ENCODE measurements around the gene PPM1H. TPM values are rescaled to one million over a fixed set of nuclear protein-coding genes. Genes with fewer than 3 reads are reported as not detected.

PPM1H gene
- total RNA-seq, 1 donor from 2014 or later: not detected

DNA sequence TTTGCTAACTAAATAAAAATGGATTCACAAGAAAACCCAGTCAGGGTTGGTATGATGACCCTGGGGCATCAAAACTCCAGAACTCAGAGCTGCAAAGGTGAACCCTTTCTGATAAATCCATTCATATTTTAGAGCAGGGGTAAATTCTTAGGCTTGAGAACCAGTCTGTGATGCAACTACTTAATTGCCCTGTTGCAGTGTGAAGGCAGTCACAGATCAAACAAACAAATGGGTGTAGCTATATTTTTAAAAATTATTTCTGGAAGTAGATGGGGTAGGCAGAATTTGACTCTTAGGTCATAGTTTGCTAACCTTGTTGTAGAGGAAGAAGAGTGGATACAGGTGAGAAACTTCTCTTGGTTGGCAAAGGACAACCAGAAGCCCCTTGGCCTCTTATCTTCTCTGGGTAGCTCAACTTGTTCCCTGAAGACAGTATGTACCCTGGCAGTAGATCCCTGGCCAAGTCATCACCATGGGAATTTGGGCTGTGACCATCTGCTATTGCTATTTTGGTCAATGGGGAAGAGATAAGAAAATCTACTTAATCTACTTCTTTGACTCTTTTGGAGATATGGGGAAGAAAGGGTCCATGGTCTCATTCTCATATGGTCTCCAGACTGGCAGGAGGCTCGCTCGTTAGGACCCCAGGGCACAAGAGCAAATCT is 216.1 kb downstream of the PPM1H start:
- peaks cover 15% of the 10 kb centered on the region for H3K27me3 Mint-ChIP-seq (ENCODE audit: low read depth)
- DNase-seq (ENCODE audit: low spot score): no peak
- no peak overlapping the region for H3K27ac Mint-ChIP-seq
- no peaks in the 10 kb centered on the region for H3K36me3 Mint-ChIP-seq (ENCODE audit: low read depth)
- intact Hi-C loops (cut with micrococcal nuclease): no loop called here
- H3K4me1 Mint-ChIP-seq (ENCODE audit: low read depth): no peaks in the 10 kb centered on the region
- no peaks in the 10 kb centered on the region for H3K9me3 Mint-ChIP-seq
- no peak overlapping the region for H3K4me3 Mint-ChIP-seq (ENCODE audit: low read depth)

DNA sequence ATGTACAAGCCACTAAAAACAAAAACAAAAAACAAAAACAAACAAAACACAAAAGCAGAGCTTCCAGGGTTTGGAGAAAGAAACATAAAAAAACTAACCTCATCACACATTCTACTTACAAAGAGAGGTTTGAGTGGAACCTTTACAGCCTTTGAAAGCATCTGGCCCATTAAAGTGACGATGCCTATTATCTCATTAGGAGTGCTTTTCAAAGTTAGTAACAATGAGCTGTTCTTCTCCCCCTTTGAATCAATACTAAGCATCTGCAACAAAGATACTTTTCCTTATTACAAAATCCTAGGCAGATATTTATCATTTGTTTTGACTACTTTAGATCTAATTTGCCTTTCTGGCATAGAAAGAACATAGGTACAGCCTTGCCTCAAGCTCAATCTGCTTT is 217.3 kb downstream of the PPM1H start:
- intact Hi-C loops (cut with micrococcal nuclease): no loop called here
- peaks cover 15% of the 10 kb centered on the region for H3K27me3 Mint-ChIP-seq (ENCODE audit: low read depth)
- H3K9me3 Mint-ChIP-seq: no peaks in the 10 kb centered on the region
- H3K27ac Mint-ChIP-seq: no peak overlapping the region
- DNase-seq (ENCODE audit: low spot score): no peak
- no peaks in the 10 kb centered on the region for H3K36me3 Mint-ChIP-seq (ENCODE audit: low read depth)
- no peaks in the 10 kb centered on the region for H3K4me1 Mint-ChIP-seq (ENCODE audit: low read depth)
- H3K4me3 Mint-ChIP-seq (ENCODE audit: low read depth): no peak overlapping the region

DNA sequence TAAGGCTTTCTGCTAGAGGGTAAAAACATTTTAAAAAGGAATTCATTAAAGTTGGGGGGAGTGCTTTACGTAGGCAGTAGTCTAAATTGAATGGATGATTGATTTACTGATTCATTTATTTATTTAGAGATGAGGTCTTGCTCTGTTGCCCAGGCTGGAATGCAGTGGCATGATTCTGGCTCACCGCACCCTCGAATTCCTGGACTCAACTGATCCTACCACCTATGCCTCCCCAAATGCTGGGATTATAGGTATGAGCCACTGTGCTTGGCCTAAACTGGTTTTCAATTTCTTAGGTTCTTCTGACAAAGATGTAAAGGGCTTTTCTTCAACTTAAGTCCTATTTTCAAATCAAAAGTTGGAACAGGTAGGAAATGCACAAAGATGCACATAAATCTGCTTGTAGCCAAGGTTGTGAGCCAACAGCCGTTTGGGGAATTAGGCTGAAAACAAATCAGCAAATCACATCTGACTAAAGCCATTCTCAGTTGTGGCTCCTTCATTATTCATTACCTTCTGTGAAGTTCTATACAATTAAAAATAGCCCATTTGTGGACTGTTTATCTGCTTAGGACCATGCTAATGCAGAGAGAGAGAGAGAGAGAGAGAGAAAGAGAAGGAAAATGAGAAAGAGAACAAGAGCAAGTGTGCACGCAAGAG is 218.0 kb downstream of the PPM1H start:
- no peak for DNase-seq (ENCODE audit: low spot score)
- Mint-ChIP-seq H3K27ac (no peak overlapping the region), H3K9me3 (no peaks in the 10 kb centered on the region), H3K36me3 (ENCODE audit: low read depth) (no peaks in the 10 kb centered on the region), H3K4me1 (ENCODE audit: low read depth) (no peaks in the 10 kb centered on the region), H3K27me3 (ENCODE audit: low read depth) (peaks cover 15% of the 10 kb centered on the region), H3K4me3 (ENCODE audit: low read depth) (no peak overlapping the region)
- intact Hi-C loops (cut with micrococcal nuclease): no loop called here

DNA sequence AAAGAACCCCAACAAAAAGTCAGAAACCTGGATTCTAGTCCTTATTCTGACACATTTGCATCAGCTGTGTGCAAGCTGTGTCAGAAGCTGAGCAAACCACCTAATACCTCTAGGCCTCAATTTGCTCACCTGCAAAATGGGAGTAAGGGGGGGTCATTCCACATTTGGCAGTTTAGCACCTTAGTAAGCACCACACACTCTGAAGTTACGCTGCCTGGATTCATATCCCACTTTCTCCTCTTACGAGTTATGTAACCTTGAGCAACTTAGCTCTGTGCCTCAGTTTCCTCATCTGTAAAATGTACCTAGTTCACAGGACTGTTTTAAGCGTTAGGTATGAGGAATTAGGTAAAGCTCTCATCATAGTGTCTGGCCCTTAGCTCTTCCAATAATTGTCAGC is 218.9 kb downstream of the PPM1H start:
- intact Hi-C loops (cut with micrococcal nuclease): no loop called here
- Mint-ChIP-seq H3K4me3 (ENCODE audit: low read depth) (no peak overlapping the region), H3K9me3 (no peaks in the 10 kb centered on the region), H3K27ac (no peak overlapping the region), H3K4me1 (ENCODE audit: low read depth) (no peaks in the 10 kb centered on the region), H3K27me3 (ENCODE audit: low read depth) (peaks cover 12% of the 10 kb centered on the region), H3K36me3 (ENCODE audit: low read depth) (no peaks in the 10 kb centered on the region)
- no peak for DNase-seq (ENCODE audit: low spot score)

DNA sequence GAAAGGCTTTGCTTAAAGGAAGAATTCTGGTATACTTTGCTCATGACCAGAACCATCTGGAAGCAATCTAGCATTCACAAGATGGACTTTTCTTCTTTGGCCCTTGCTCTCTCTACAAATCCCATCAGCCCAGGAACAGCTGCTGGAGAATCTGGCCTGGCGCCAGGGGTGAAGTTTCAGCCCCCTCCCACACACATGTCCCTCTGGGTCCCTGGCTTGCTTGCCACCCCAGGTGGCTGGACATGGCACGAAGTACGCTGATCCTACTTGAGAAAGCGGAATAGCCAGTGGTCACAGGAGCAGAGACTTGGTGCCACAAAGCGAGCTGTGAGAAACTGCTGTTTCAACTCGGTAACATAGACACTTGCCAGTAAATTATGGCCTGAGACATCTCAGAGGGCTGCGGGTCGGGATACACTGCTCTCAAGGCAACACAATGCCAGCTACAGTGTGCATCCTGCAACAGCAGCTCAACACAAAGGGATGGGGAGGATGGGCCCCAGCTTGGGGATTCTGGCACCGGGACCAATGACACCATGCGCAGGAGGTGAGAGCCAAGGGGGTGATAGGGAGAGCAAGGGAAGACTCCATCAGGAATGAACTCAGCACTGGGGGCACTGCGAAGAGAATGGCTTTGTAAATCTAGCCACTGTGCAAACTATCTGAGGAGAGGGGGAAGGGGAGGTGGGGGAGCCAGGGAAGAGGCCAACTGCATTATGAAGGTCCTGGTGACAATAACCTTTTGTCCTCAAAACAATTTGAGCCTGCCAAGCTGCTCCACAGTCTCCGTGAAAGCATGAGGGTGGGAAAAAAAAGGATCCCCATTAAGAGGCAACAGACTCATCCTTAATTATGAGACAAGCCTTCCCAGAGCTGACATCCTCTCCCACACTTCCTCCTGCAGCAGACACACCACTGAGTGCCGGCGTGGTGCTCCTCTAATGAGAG is 219.9 kb downstream of the PPM1H start:
- intact Hi-C loops (cut with micrococcal nuclease): no loop called here
- Mint-ChIP-seq H3K27ac (no peak overlapping the region), H3K36me3 (ENCODE audit: low read depth) (no peaks in the 10 kb centered on the region), H3K27me3 (ENCODE audit: low read depth) (peaks cover 7% of the 10 kb centered on the region), H3K4me1 (ENCODE audit: low read depth) (no peaks in the 10 kb centered on the region), H3K4me3 (ENCODE audit: low read depth) (no peak overlapping the region), H3K9me3 (no peaks in the 10 kb centered on the region)
- DNase-seq (ENCODE audit: low spot score): no peak

DNA sequence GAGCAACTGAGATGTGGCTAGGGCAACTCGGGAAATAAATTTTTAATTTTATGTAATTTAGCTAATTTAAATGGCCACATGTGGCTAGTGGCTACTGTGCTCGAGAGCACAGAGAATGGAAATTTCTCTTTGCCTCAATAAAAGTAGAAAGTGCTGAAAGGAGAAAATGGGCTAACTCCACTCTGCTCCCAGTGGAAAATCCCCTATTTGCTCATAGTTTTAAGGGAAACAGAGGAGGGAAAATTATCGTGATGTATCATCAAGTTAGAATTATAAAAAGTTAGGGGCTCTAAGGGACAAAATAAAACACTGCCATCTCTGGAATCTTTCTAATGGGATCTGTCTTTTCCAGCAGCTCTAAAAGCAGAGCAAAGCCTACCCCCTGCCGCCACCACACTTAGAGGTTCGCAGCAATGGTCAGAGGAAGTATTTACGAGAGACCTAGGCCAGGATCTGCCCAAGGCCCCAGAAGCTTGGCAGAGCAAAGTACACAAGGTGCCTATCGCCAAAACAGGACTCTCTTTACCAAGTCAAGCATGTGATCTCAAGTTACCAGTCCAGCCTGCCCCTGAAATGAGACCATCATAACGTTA is 220.7 kb downstream of the PPM1H start:
- no peak for DNase-seq (ENCODE audit: low spot score)
- Mint-ChIP-seq H3K27me3 (ENCODE audit: low read depth) (peaks cover 5% of the 10 kb centered on the region), H3K4me1 (ENCODE audit: low read depth) (no peaks in the 10 kb centered on the region), H3K36me3 (ENCODE audit: low read depth) (no peaks in the 10 kb centered on the region), H3K27ac (no peak overlapping the region), H3K4me3 (ENCODE audit: low read depth) (no peak overlapping the region), H3K9me3 (no peaks in the 10 kb centered on the region)
- intact Hi-C loops (cut with micrococcal nuclease): no loop called here

DNA sequence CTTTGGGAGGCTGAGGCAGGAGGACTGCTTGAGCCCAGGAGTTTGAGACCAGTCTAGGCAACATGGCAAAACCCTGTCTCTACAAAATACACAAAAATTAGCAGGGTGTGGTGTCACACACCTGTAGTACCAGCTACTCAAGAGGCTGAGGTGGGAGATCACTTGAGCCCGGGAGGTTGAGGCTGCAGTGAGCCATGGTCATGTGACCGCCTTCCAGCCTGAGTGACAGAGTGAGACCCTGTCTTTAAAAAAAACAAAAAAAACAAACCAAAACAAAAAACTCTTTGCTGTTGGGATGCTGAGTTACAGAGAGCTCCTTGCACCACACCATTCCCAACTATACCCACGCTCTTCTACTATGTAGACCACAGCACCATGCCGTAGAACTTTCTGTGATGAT is 221.2 kb downstream of the PPM1H start:
- H3K4me3 Mint-ChIP-seq (ENCODE audit: low read depth): no peak overlapping the region
- H3K9me3 Mint-ChIP-seq: no peaks in the 10 kb centered on the region
- no peak for DNase-seq (ENCODE audit: low spot score)
- H3K27ac Mint-ChIP-seq: no peak overlapping the region
- no peaks in the 10 kb centered on the region for H3K36me3 Mint-ChIP-seq (ENCODE audit: low read depth)
- peaks cover 6% of the 10 kb centered on the region for H3K27me3 Mint-ChIP-seq (ENCODE audit: low read depth)
- H3K4me1 Mint-ChIP-seq (ENCODE audit: low read depth): no peaks in the 10 kb centered on the region
- intact Hi-C loops (cut with micrococcal nuclease): no loop called here

DNA sequence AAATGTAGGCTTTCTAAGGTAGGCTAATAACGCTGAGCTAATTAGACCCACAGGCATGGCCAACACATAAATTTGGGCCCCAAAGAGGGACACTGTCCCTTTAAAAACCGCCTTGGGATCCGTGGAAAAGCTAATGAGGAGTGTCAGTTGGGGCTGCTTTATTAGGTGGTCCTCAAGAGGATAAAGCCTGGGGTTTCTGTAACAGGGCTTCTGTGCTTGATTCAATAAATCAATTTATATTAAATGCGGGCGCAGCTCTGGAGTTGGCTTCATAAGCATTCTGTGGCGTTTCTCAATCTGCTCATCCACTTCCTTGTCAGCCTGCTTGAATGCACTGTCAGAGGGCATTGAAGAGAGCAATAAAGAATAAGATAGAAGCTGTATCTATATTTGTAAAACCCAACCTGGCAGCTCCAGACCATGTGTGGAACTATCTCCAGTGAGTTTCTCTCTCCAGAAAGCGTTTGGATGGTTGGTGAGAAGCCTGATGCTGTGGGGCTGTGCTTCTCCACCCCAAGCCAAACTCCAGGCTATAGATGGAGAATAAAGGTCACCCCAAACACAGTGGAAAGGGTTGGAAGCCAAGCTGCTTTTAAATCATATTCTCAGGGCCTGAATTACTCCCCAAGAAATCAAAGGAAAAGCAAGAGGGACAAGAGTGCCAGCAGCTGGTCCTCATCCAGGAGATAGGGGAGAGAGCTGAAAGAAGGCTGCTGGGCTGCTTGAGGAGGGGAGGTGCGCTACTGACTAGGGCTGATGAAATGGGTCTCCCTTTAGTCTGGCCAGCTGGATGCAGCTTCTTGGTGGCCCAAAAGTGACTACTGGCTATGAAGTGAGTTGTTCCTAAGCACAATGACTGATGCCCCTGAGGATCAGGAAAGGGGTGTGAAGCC is 222.0 kb downstream of the PPM1H start:
- Mint-ChIP-seq H3K4me1 (ENCODE audit: low read depth) (no peaks in the 10 kb centered on the region), H3K4me3 (ENCODE audit: low read depth) (no peak overlapping the region), H3K27ac (no peak overlapping the region), H3K36me3 (ENCODE audit: low read depth) (no peaks in the 10 kb centered on the region), H3K27me3 (ENCODE audit: low read depth) (peaks cover 7% of the 10 kb centered on the region), H3K9me3 (no peaks in the 10 kb centered on the region)
- no peak for DNase-seq (ENCODE audit: low spot score)
- intact Hi-C loops (cut with micrococcal nuclease): no loop called here

DNA sequence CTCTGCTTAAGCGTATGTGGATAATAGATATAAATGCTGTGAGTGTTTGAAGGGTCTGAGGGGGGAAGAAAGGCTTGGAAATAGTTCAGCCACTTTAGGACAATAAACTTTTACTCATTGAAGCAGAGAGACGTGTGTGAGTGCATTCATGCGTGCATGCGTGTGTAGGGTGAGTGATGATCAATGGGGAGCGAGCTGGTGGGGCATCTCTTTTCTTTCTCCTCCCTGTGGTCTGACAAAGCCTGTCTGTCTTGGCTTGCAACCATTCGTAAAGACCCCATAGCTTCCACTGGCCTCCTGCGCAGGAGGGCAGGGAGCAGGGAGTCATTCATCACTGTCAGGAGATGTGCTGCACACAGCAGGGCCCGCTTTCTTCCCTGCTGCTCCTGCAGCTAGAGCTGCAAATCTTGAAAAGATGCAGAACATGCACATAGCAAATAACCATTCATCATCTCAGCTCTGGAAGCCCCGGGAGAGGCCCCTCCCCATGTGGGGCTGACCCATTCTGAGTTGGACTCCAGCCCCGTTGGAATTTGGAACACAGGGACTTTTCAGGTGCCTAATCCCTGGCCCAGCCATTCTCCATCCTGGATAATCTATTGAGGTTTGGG is 223.2 kb downstream of the PPM1H start:
- no peaks in the 10 kb centered on the region for H3K4me1 Mint-ChIP-seq (ENCODE audit: low read depth)
- peaks cover 7% of the 10 kb centered on the region for H3K27me3 Mint-ChIP-seq (ENCODE audit: low read depth)
- no peaks in the 10 kb centered on the region for H3K9me3 Mint-ChIP-seq
- no peak overlapping the region for H3K4me3 Mint-ChIP-seq (ENCODE audit: low read depth)
- H3K27ac Mint-ChIP-seq: no peak overlapping the region
- DNase-seq (ENCODE audit: low spot score): no peak
- intact Hi-C loops (cut with micrococcal nuclease): no loop called here
- no peaks in the 10 kb centered on the region for H3K36me3 Mint-ChIP-seq (ENCODE audit: low read depth)

DNA sequence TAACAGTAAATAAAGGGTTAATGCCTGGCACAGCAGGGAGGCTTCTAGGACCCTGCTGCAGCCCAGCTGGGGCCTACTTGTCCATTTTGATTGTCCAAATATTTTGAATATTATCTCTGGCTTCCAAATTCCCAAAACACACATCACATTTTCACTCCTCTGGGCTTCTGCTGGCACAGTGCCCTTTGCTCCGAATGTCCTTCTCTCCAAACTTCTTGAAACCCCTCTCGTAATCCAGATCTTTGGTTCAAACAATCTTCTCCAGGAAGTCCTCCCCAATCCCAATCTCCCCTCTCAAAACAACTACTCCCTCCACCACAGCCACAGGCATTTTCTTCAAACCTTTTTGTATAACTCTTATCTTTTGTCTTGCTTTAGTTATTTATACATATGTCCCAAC is 225.6 kb downstream of the PPM1H start:
- no peak overlapping the region for H3K27ac Mint-ChIP-seq
- no peaks in the 10 kb centered on the region for H3K9me3 Mint-ChIP-seq
- intact Hi-C loops (cut with micrococcal nuclease): no loop called here
- no peak for DNase-seq (ENCODE audit: low spot score)
- peaks cover 7% of the 10 kb centered on the region for H3K27me3 Mint-ChIP-seq (ENCODE audit: low read depth)
- H3K36me3 Mint-ChIP-seq (ENCODE audit: low read depth): no peaks in the 10 kb centered on the region
- no peaks in the 10 kb centered on the region for H3K4me1 Mint-ChIP-seq (ENCODE audit: low read depth)
- H3K4me3 Mint-ChIP-seq (ENCODE audit: low read depth): no peak overlapping the region

DNA sequence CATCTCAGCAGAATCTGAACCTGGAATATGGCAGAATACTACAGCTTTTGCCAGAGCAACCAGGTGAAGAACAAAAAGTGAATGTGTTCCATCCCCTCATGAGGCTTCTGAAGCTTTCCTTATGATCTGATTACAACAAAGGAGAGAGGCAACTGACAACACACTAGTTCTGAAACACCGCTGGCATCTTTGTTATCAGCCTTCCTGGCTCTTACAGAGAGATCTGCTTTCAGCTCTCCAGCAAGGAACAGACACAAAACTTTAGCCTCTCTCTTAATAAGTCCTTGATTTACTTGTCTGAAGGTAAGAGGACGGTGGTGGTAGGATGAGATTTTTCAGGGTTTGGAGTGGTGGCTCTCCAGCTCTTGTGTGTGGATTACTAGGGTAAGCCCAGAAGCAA is 227.0 kb downstream of the PPM1H start:
- no peak overlapping the region for H3K27ac Mint-ChIP-seq
- H3K4me1 Mint-ChIP-seq (ENCODE audit: low read depth): no peaks in the 10 kb centered on the region
- DNase-seq (ENCODE audit: low spot score): no peak
- H3K36me3 Mint-ChIP-seq (ENCODE audit: low read depth): no peaks in the 10 kb centered on the region
- no peak overlapping the region for H3K4me3 Mint-ChIP-seq (ENCODE audit: low read depth)
- peaks cover 10% of the 10 kb centered on the region for H3K27me3 Mint-ChIP-seq (ENCODE audit: low read depth)
- no peaks in the 10 kb centered on the region for H3K9me3 Mint-ChIP-seq
- intact Hi-C loops (cut with micrococcal nuclease): no loop called here

DNA sequence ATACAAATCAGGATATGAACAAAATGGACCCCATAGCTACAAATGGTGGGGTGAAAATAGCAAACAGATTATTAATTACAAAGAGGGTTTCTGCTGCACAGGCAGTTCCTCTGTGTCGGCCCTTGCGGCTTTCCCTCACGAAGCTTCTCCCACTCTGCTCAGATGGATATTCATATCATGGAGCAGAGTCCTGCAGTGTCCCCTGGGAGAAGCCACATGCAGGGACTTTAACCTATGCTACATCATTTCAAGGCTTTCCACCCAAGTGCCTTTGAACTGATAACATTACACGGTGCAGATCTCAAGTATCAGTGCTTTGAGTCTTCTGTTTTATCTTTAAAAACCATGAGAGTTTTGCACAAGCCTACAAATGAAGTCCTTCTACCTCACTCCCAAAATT is 229.1 kb downstream of the PPM1H start:
- no peak for DNase-seq (ENCODE audit: low spot score)
- H3K27ac Mint-ChIP-seq: no peak overlapping the region
- H3K4me1 Mint-ChIP-seq (ENCODE audit: low read depth): no peaks in the 10 kb centered on the region
- intact Hi-C loops (cut with micrococcal nuclease): no loop called here
- H3K27me3 Mint-ChIP-seq (ENCODE audit: low read depth): peaks cover 10% of the 10 kb centered on the region
- no peak overlapping the region for H3K4me3 Mint-ChIP-seq (ENCODE audit: low read depth)
- H3K9me3 Mint-ChIP-seq: no peaks in the 10 kb centered on the region
- H3K36me3 Mint-ChIP-seq (ENCODE audit: low read depth): no peaks in the 10 kb centered on the region
